Tibial nerve (tissue), 4 donors: ENCODE results near the gene EPB41.

Source experiments
- EP300 ChIP-seq, 2 donors: sonication (generic); formaldehyde crosslinking; IDR thresholded peaks; one replicate each; pipeline ENCODE4 v1.6.1; 2017; ENCODE audit warnings: antibody characterized with exemption in 2 of 2, mild to moderate bottlenecking in 1 of 2
- TF ChIP-seq, protein P1 (sequence below), 5 experiments: fragments of 200-600 bp in 3 of 5; fragments of 450-650 bp in 2 of 5; sonication (generic) in 3 of 5; IDR thresholded peaks; one replicate each; pipeline ENCODE4 v1.5.1; 2016 to 2019; ENCODE audit warnings: antibody characterized with exemption in 5 of 5, mild to moderate bottlenecking in 3 of 5, moderate library complexity in 2 of 5

DNA sequence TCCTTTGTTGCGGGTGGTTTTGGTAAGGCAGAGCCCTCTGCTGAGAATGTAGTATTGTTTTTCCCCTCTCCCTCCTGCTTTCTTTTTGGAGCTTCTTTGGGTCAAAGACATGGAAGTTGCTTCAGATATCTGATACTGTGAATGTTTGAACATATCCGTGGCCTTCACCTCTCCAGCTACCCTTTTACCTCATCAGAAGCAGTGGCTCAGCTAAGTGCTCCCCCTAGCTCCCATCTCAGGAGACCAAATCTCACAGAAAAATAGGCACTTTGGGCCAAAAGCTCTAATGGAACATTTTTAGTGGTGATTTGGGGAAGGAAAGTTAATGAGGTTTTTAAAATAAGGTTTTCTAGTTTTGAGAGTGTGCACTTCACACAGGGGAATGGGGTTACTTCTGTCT lies 203.0 kb downstream of the EPB41 start:
- no peak for TF ChIP-seq EP300 (IDR thresholded peaks at IDR 0.05)
- TF ChIP-seq, protein P1, sequence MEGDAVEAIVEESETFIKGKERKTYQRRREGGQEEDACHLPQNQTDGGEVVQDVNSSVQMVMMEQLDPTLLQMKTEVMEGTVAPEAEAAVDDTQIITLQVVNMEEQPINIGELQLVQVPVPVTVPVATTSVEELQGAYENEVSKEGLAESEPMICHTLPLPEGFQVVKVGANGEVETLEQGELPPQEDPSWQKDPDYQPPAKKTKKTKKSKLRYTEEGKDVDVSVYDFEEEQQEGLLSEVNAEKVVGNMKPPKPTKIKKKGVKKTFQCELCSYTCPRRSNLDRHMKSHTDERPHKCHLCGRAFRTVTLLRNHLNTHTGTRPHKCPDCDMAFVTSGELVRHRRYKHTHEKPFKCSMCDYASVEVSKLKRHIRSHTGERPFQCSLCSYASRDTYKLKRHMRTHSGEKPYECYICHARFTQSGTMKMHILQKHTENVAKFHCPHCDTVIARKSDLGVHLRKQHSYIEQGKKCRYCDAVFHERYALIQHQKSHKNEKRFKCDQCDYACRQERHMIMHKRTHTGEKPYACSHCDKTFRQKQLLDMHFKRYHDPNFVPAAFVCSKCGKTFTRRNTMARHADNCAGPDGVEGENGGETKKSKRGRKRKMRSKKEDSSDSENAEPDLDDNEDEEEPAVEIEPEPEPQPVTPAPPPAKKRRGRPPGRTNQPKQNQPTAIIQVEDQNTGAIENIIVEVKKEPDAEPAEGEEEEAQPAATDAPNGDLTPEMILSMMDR (IDR thresholded peaks at IDR 0.05) = peak in 1 of 5 experiments; percentile 15
